IMR-90 (cell line): ENCODE results near the gene RSRC1. TPM values are rescaled to one million over a fixed set of nuclear protein-coding genes. Genes with fewer than 3 reads are reported as not detected.
A peak's percentile ranks its signal among the peaks of the same experiment; 100 is the strongest.

Experiments used
- ATAC-seq: fragments of 200-7000 bp; cut with Tn5 transposase; 2 replicates; pipeline ENCODE4 v1.9.1; 2020; ENCODE audit warnings: low read depth, mild to moderate bottlenecking, moderate library complexity
- BruUV-seq: library from RNA; stranded (reverse); fragments of 400-500 nt; replicated peaks from 2 replicates; lab custom pipeline; 2021; lab: Mats Ljungman, UMichigan
- CTCF ChIA-PET: fragments of 300-600 bp; formaldehyde crosslinking; extraction: SDS; loops from one replicate; lab custom pipeline; 2021; ENCODE audit warnings: antibody characterized with exemption; lab: Yijun Ruan, JAX
- POLR2A ChIA-PET: fragments of 300-600 bp; sonication (Branson Sonifier 250); formaldehyde crosslinking; loops from one replicate; lab custom pipeline; 2022; ENCODE audit warnings: antibody characterized with exemption; ENCODE audit not compliant: unreplicated experiment; lab: Charles Lee
- DNase-seq: peaks from one replicate; pipeline ENCODE4 v3.0.0; 2013
- H2AFZ ChIP-seq: replicated peaks from 2 replicates; pipeline ENCODE3; 2013; ENCODE audit warnings: low read length, mild to moderate bottlenecking; ENCODE audit not compliant: poor library complexity
- H2AK5ac ChIP-seq: 2 replicates; pipeline ENCODE4 v1.6.1; 2013; ENCODE audit warnings: low read depth, low read length, inconsistent platforms
- H2AK9ac ChIP-seq: replicated peaks from 2 replicates; pipeline ENCODE3; 2013; ENCODE audit warnings: mild to moderate bottlenecking, low read depth, low read length, moderate library complexity; ENCODE audit not compliant: poor library complexity
- H2BK120ac ChIP-seq: 2 replicates; pipeline ENCODE4 v1.6.1; 2013; ENCODE audit warnings: low read depth, low read length, inconsistent platforms
- H2BK15ac ChIP-seq: 3 replicates; pipeline ENCODE4 v1.6.1; 2013; ENCODE audit warnings: low read depth, low read length, inconsistent platforms
- H2BK20ac ChIP-seq: 2 replicates; pipeline ENCODE4 v1.6.1; 2013; ENCODE audit warnings: low read depth, mild to moderate bottlenecking, inconsistent platforms, low read length, moderate library complexity
- H2BK5ac ChIP-seq: 2 replicates; pipeline ENCODE4 v1.6.1; 2013; ENCODE audit warnings: mild to moderate bottlenecking, low read depth, low read length, inconsistent platforms; ENCODE audit not compliant: poor library complexity, severe bottlenecking
- H3K14ac ChIP-seq: replicated peaks from 2 replicates; pipeline ENCODE4 v1.6.1; 2013; ENCODE audit warnings: low read depth, low read length, inconsistent platforms
- H3K18ac ChIP-seq: 2 replicates; pipeline ENCODE4 v1.6.1; 2013; ENCODE audit warnings: low read depth, low read length, control low read depth
- H3K23ac ChIP-seq: 2 replicates; pipeline ENCODE4 v1.6.1; 2013; ENCODE audit warnings: low read depth, low read length, inconsistent platforms
- H3K27ac ChIP-seq: 2 replicates; pipeline ENCODE4 v1.5.1; 2013; ENCODE audit warnings: mild to moderate bottlenecking, control low read depth, low read length; ENCODE audit not compliant: insufficient read depth
- H3K27me3 ChIP-seq: 2 replicates; pipeline ENCODE4 v1.6.1; 2013; ENCODE audit warnings: low read length; ENCODE audit not compliant: control insufficient read depth, insufficient read depth
- H3K36me3 ChIP-seq: 2 replicates; pipeline ENCODE4 v1.6.1; 2013; ENCODE audit warnings: low read length, mixed read lengths; ENCODE audit not compliant: control insufficient read depth, insufficient read depth
- H3K4ac ChIP-seq: 2 replicates; pipeline ENCODE4 v1.6.1; 2013; ENCODE audit warnings: low read depth, low read length, inconsistent platforms
- H3K4me1 ChIP-seq: 2 replicates; pipeline ENCODE4 v1.6.1; 2013; ENCODE audit warnings: low read length, mixed read lengths; ENCODE audit not compliant: control insufficient read depth, insufficient read depth
- H3K4me2 ChIP-seq: 2 replicates; pipeline ENCODE4 v1.6.1; 2013; ENCODE audit warnings: low read depth, mild to moderate bottlenecking, control low read depth, low read length, moderate library complexity
- H3K4me3 ChIP-seq: 2 replicates; pipeline ENCODE4 v1.5.1; 2013; ENCODE audit warnings: low read depth, mild to moderate bottlenecking, control low read depth, low read length, moderate library complexity; ENCODE audit not compliant: insufficient read depth
- H3K56ac ChIP-seq: 2 replicates; pipeline ENCODE4 v1.6.1; 2013; ENCODE audit warnings: low read length, inconsistent platforms; ENCODE audit not compliant: insufficient read depth; ENCODE audit errors: extremely low read depth
- H3K79me1 ChIP-seq, 2 experiments: 2 replicates each; pipeline ENCODE4 v1.6.1; 2013; ENCODE audit warnings: low read length in 2 of 2, inconsistent platforms in 1 of 2, low read depth in 1 of 2
- H3K9ac ChIP-seq: 2 replicates; pipeline ENCODE4 v1.6.1; 2013; ENCODE audit warnings: low read depth, low read length, control low read depth
- H3K9me1 ChIP-seq: 2 replicates; pipeline ENCODE4 v1.6.1; 2013; ENCODE audit warnings: low read length, inconsistent platforms; ENCODE audit not compliant: insufficient read depth
- H3K9me3 ChIP-seq: 2 replicates; pipeline ENCODE4 v1.6.1; 2013; ENCODE audit warnings: low read length; ENCODE audit not compliant: control insufficient read depth, insufficient read depth
- H4K20me1 ChIP-seq: 2 replicates; pipeline ENCODE4 v1.6.1; 2013; ENCODE audit warnings: low read length, inconsistent platforms; ENCODE audit not compliant: insufficient read depth
- H4K5ac ChIP-seq: 2 replicates; pipeline ENCODE4 v1.6.1; 2013; ENCODE audit warnings: mild to moderate bottlenecking, low read depth, low read length, control low read depth
- H4K8ac ChIP-seq, 2 experiments: 2 replicates each; pipeline ENCODE4 v1.6.1; 2013; ENCODE audit warnings: low read depth in 2 of 2, low read length in 2 of 2, control low read depth in 1 of 2, inconsistent platforms in 1 of 2
- H4K91ac ChIP-seq: 2 replicates; pipeline ENCODE4 v1.6.1; 2013; ENCODE audit warnings: low read depth, low read length, inconsistent platforms; ENCODE audit not compliant: insufficient read depth
- BHLHE40 ChIP-seq: fragments of 150-350 bp; IDR thresholded peaks from 2 replicates; pipeline ENCODE4 v1.6.1; 2016; ENCODE audit warnings: mild to moderate bottlenecking, low read depth, low read length
- CEBPB ChIP-seq: IDR thresholded peaks from 2 replicates; pipeline ENCODE4 v1.6.1; 2012; ENCODE audit warnings: low read depth, low read length, improper control_type of control experiment
- CHD1 ChIP-seq: IDR thresholded peaks from 2 replicates; pipeline ENCODE4 v1.6.1; 2012; ENCODE audit warnings: low read depth, low read length, improper control_type of control experiment
- FOS ChIP-seq: fragments of 150-350 bp; IDR thresholded peaks from 2 replicates; pipeline ENCODE4 v1.6.1; 2016; ENCODE audit warnings: low read depth, low read length
- MAFK ChIP-seq: IDR thresholded peaks from 2 replicates; pipeline ENCODE4 v1.6.1; 2012; ENCODE audit warnings: low read depth, low read length, improper control_type of control experiment
- MAZ ChIP-seq: IDR thresholded peaks from 2 replicates; pipeline ENCODE4 v1.6.1; 2012; ENCODE audit warnings: low read depth, mild to moderate bottlenecking, low read length, improper control_type of control experiment, moderate library complexity, borderline replicate concordance
- MXI1 ChIP-seq: IDR thresholded peaks from 2 replicates; pipeline ENCODE4 v1.6.1; 2012; ENCODE audit warnings: low read depth, mild to moderate bottlenecking, low read length, moderate library complexity, borderline replicate concordance
- NFE2L2 ChIP-seq: fragments of 150-350 bp; IDR thresholded peaks from 2 replicates; pipeline ENCODE4 v1.6.1; 2016; ENCODE audit warnings: low read depth, mild to moderate bottlenecking, low read length
- POLR2A ChIP-seq: IDR thresholded peaks from 2 replicates; pipeline ENCODE4 v1.6.1; 2012; ENCODE audit warnings: mild to moderate bottlenecking, low read depth, low read length
- RAD21 ChIP-seq: IDR thresholded peaks from 2 replicates; pipeline ENCODE4 v1.6.1; 2012; ENCODE audit warnings: low read length, improper control_type of control experiment
- RCOR1 ChIP-seq: IDR thresholded peaks from 2 replicates; pipeline ENCODE4 v1.6.1; 2012; ENCODE audit warnings: mild to moderate bottlenecking, low read length, improper control_type of control experiment; ENCODE audit not compliant: insufficient replicate concordance
- RFX5 ChIP-seq: IDR thresholded peaks from 2 replicates; pipeline ENCODE4 v1.8.0; 2012; ENCODE audit warnings: low read depth, mild to moderate bottlenecking, low read length, moderate library complexity
- SMC3 ChIP-seq: fragments of 150-350 bp; IDR thresholded peaks from 2 replicates; pipeline ENCODE4 v1.6.1; 2016; ENCODE audit warnings: low read depth, mild to moderate bottlenecking, antibody characterized with exemption, low read length, moderate library complexity
- WGBS, 2 experiments: methylation state at CpG; one replicate each; pipeline versions ENCODE4 v1.1.5 to v1.1.7; 2013; ENCODE audit warnings: missing lambda C conversion rate in 2 of 2; ENCODE audit not compliant: insufficient read length in 1 of 2; ENCODE audit errors: extremely low coverage in 2 of 2; 5-methylcytosine and 5-hydroxymethylcytosine counted together
- dilution Hi-C: fragments of 300-500 bp; cut with HindIII; formaldehyde crosslinking; loops from one replicate; pipeline ENCODE4 v1.14.3; 2018; ENCODE audit warnings: low sequenced_read_pairs; ENCODE audit not compliant: unreplicated experiment
- in situ Hi-C: fragments of 300-500 bp; cut with MboI; formaldehyde crosslinking; loops from 3 replicates; pipeline ENCODE4 v1.14.3; 2019; ENCODE audit warnings: low sequenced_read_pairs, inconsistent platforms, mixed read lengths
- intact Hi-C: fragments of 100-400 bp; cut with micrococcal nuclease; formaldehyde crosslinking; loops from 2 replicates; pipeline ENCODE4 v1.10.0; 2022
- polyA plus RNA-seq, 3 experiments: library from polyadenylated mRNA; depleted of rRNA; stranded (reverse); fragments of >200 nt; gene quantifications; 2 replicates each; pipeline ENCODE4 v1.2.3, GENCODE V29; 2012; ENCODE audit warnings: low replicate concordance in 1 of 3
- total RNA-seq: library from RNA; depleted of rRNA; stranded (reverse); fragments of >200 nt; gene quantifications from 2 replicates; pipeline ENCODE4 v1.2.3, GENCODE V29; 2012
- TF ChIP-seq, protein P1 (sequence below): fragments of 150-350 bp; IDR thresholded peaks from 2 replicates; pipeline ENCODE4 v1.6.1; 2017; ENCODE audit warnings: mild to moderate bottlenecking, antibody characterized with exemption, low read length, low read depth
- TF ChIP-seq, protein P2 (sequence below): conservative IDR thresholded peaks from 2 replicates; pipeline ENCODE4 v1.5.1; 2012; ENCODE audit warnings: mild to moderate bottlenecking, low read depth, low read length, improper control_type of control experiment
- TF ChIP-seq, protein P3 (sequence below): fragments of 150-350 bp; IDR thresholded peaks from 2 replicates; pipeline ENCODE4 v1.6.1; 2016; ENCODE audit warnings: low read depth, mild to moderate bottlenecking, low read length, moderate library complexity, borderline replicate concordance

Gene RSRC1
- total and polyA plus RNA-seq, 2 of the 4 experiments (the other 2 are of a cell fraction): 3.8 to 41.8 TPM

DNA sequence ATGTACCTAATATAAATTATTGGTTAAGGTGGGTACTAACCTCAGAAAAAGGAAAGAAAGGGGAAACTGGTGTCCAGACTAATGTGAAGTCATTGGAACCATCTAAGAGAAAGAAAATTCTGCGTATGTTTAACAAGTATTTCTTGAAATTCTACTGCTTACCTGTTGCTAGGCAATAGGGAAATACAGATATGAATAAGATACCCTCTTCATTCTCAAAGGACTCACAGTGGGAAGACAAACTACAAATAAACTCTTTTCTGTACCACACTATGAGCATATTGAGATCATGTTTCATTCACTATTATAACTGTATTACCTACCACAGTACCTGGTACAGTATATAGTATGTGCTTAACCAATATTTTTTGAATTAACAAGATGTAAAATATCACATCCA is 320.6 kb downstream of the RSRC1 start:
- Histone ChIP-seq H3K9me1 (no peaks in the 10 kb centered on the region), H4K20me1 (no peaks in the 10 kb centered on the region), H3K56ac (no peak overlapping the region), H3K79me1 (no peaks in the 10 kb centered on the region), H3K18ac (no peak overlapping the region), H4K91ac (no peak overlapping the region), H3K4ac (no peak overlapping the region), H3K27me3 (no peaks in the 10 kb centered on the region), H2BK120ac (no peak overlapping the region), H2BK20ac (no peak overlapping the region), H3K27ac (no peak overlapping the region), H3K9ac (no peak overlapping the region), H3K4me1 (no peaks in the 10 kb centered on the region), H3K14ac (no peak overlapping the region), H3K36me3 (no peaks in the 10 kb centered on the region), H4K5ac (no peak overlapping the region), H3K4me2 (no peak overlapping the region), H2BK15ac (no peak overlapping the region), H3K23ac (no peak overlapping the region), H2AK9ac (no peak overlapping the region), H2AK5ac (no peak overlapping the region), H3K9me3 (no peaks in the 10 kb centered on the region), H2AFZ (no peak overlapping the region), H4K8ac (no peak overlapping the region), H2BK5ac (no peak overlapping the region), H3K4me3 (no peak overlapping the region)
- no TSS peak for BruUV-seq
- ChIA-PET CTCF (interaction anchor here (1.3 kb wide), 1 partner anchor 898 kb away, joined by 3 read pairs; no protein-coding TSS in a partner anchor), POLR2A (no interaction called here)
- dilution Hi-C loops: no loop called here
- TF ChIP-seq, protein P1, sequence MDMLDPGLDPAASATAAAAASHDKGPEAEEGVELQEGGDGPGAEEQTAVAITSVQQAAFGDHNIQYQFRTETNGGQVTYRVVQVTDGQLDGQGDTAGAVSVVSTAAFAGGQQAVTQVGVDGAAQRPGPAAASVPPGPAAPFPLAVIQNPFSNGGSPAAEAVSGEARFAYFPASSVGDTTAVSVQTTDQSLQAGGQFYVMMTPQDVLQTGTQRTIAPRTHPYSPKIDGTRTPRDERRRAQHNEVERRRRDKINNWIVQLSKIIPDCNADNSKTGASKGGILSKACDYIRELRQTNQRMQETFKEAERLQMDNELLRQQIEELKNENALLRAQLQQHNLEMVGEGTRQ: no peak
- TF ChIP-seq MAFK (no peak), MXI1 (no peak), RCOR1 (no peak), BHLHE40 (no peak), CEBPB (no peak), NFE2L2 (no peak), RAD21 (no peak), CHD1 (no peak), SMC3 (no peak), MAZ (no peak), POLR2A (no peak), RFX5 (no peak), FOS (no peak)
- TF ChIP-seq, protein P2, sequence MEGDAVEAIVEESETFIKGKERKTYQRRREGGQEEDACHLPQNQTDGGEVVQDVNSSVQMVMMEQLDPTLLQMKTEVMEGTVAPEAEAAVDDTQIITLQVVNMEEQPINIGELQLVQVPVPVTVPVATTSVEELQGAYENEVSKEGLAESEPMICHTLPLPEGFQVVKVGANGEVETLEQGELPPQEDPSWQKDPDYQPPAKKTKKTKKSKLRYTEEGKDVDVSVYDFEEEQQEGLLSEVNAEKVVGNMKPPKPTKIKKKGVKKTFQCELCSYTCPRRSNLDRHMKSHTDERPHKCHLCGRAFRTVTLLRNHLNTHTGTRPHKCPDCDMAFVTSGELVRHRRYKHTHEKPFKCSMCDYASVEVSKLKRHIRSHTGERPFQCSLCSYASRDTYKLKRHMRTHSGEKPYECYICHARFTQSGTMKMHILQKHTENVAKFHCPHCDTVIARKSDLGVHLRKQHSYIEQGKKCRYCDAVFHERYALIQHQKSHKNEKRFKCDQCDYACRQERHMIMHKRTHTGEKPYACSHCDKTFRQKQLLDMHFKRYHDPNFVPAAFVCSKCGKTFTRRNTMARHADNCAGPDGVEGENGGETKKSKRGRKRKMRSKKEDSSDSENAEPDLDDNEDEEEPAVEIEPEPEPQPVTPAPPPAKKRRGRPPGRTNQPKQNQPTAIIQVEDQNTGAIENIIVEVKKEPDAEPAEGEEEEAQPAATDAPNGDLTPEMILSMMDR: no peak
- TF ChIP-seq, protein P3, sequence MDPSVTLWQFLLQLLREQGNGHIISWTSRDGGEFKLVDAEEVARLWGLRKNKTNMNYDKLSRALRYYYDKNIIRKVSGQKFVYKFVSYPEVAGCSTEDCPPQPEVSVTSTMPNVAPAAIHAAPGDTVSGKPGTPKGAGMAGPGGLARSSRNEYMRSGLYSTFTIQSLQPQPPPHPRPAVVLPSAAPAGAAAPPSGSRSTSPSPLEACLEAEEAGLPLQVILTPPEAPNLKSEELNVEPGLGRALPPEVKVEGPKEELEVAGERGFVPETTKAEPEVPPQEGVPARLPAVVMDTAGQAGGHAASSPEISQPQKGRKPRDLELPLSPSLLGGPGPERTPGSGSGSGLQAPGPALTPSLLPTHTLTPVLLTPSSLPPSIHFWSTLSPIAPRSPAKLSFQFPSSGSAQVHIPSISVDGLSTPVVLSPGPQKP: no peak
- intact Hi-C loops: loop anchor here (5.0 kb wide), 1 partner anchor 102 kb away; no protein-coding TSS in a partner anchor
- peak; percentile 16 for DNase-seq
- ATAC-seq: no peak
- in situ Hi-C loops: loop anchor here (10.0 kb wide), 1 partner anchor 816 kb away; no protein-coding TSS in a partner anchor
- WGBS, 2 experiments: no CpG with 5 or more reads among the region's 1 CpG
